PC-3 (cell line): ENCODE measurements around the gene SLC30A3. TPM values are rescaled to one million over a fixed set of nuclear protein-coding genes. Genes with fewer than 3 reads are reported as not detected.

Source experiments
- ATAC-seq: fragments of 200-7000 bp; cut with Tn5 transposase; 2 replicates; pipeline ENCODE4 v1.9.1; 2020; ENCODE audit warnings: mild to moderate bottlenecking, moderate library complexity
- BruUV-seq: library from RNA; stranded (reverse); fragments of 400-500 nt; replicated peaks from 2 replicates; lab custom pipeline; 2021; lab: Mats Ljungman, UMichigan
- CTCF ChIA-PET: fragments of 300-600 bp; sonication (Branson Sonifier 250); formaldehyde crosslinking; loops from one replicate; lab custom pipeline; 2022; ENCODE audit warnings: antibody characterized with exemption; lab: Charles Lee
- POLR2A ChIA-PET: fragments of 300-600 bp; sonication (Branson Sonifier 250); formaldehyde crosslinking; loops from one replicate; lab custom pipeline; 2022; ENCODE audit warnings: antibody characterized with exemption; ENCODE audit not compliant: unreplicated experiment; lab: Charles Lee
- DNase-seq: peaks from one replicate; pipeline ENCODE4 v3.0.0-alpha.2; 2015
- H2AFZ ChIP-seq: fragments of 300-600 bp; sonication (generic); 2 replicates; pipeline ENCODE4 v1.6.0; 2016; ENCODE audit warnings: antibody characterized with exemption, low read length
- H3F3A ChIP-seq: fragments of 300-600 bp; sonication (generic); one replicate; pipeline ENCODE4 v1.6.0; 2017; ENCODE audit warnings: antibody characterized with exemption, low read length, control low read depth, mild to moderate bottlenecking; ENCODE audit not compliant: unreplicated experiment
- H3K27ac ChIP-seq: fragments of 300-600 bp; sonication (generic); 2 replicates; pipeline ENCODE4 v1.5.1; 2016; ENCODE audit warnings: mild to moderate bottlenecking, low read length
- H3K27me3 ChIP-seq: fragments of 300-600 bp; sonication (generic); 2 replicates; pipeline ENCODE4 v1.6.1; 2016; ENCODE audit warnings: low read length, mixed read lengths
- H3K36me3 ChIP-seq: fragments of 300-600 bp; sonication (generic); 2 replicates; pipeline ENCODE4 v1.6.1; 2016; ENCODE audit warnings: low read depth, mixed run types, low read length, mixed read lengths
- H3K4me1 ChIP-seq: fragments of 300-600 bp; sonication (generic); 2 replicates; pipeline ENCODE4 v1.5.1; 2016; ENCODE audit warnings: low read length; ENCODE audit not compliant: insufficient read depth
- H3K4me2 ChIP-seq: fragments of 300-600 bp; sonication (generic); 2 replicates; pipeline ENCODE4 v1.6.0; 2016; ENCODE audit warnings: low read length
- H3K4me3 ChIP-seq: fragments of 300-600 bp; sonication (generic); 2 replicates; pipeline ENCODE4 v1.5.1; 2016; ENCODE audit warnings: mild to moderate bottlenecking, low read length, mixed read lengths
- H3K79me2 ChIP-seq: fragments of 300-600 bp; sonication (generic); 2 replicates; pipeline ENCODE4 v1.6.1; 2017; ENCODE audit warnings: low read length, mixed read lengths
- H3K9ac ChIP-seq: fragments of 300-600 bp; sonication (generic); 2 replicates; pipeline ENCODE4 v1.6.0; 2016; ENCODE audit warnings: mild to moderate bottlenecking, low read length
- H3K9me2 ChIP-seq: fragments of 300-600 bp; sonication (generic); replicated peaks from 2 replicates; pipeline ENCODE4 v1.6.1; 2016; ENCODE audit warnings: mixed run types, low read length, mixed read lengths
- H3K9me3 ChIP-seq: fragments of 300-600 bp; sonication (generic); 2 replicates; pipeline ENCODE4 v1.6.1; 2016; ENCODE audit warnings: low read length, mixed read lengths
- H4K20me1 ChIP-seq: fragments of 300-600 bp; sonication (generic); 2 replicates; pipeline ENCODE4 v1.6.1; 2016; ENCODE audit warnings: low read length, mixed read lengths
- CTCF ChIP-seq: fragments of 300-600 bp; sonication (generic); conservative IDR thresholded peaks from 2 replicates; pipeline ENCODE4 v1.5.1; 2017; ENCODE audit warnings: antibody characterized with exemption, low read depth, mild to moderate bottlenecking, low read length
- EZH2 ChIP-seq: fragments of 300-600 bp; sonication (generic); IDR thresholded peaks from one replicate; pipeline ENCODE4 v1.6.1; 2017; ENCODE audit warnings: antibody characterized with exemption, mild to moderate bottlenecking, low read length; ENCODE audit not compliant: unreplicated experiment
- EZH2phosphoT487 ChIP-seq: fragments of 300-600 bp; sonication (generic); IDR thresholded peaks from 2 replicates; pipeline ENCODE4 v1.6.1; 2018; ENCODE audit warnings: mild to moderate bottlenecking, antibody characterized with exemption, low read length, borderline replicate concordance
- intact Hi-C: fragments of 100-400 bp; cut with micrococcal nuclease; formaldehyde crosslinking; loops from 2 replicates; pipeline ENCODE4 v1.9.0; 2023
- total RNA-seq: library from RNA; depleted of rRNA; stranded (reverse); fragments of >200 nt; gene quantifications from 2 replicates; pipeline ENCODE4 v1.2.3, GENCODE V29; 2014

Gene SLC30A3
- total RNA-seq, 1 experiment from 2014 or later: 0.36 TPM

- no peak overlapping the region for H3K4me3 ChIP-seq
- no peaks in the 10 kb centered on the region for H3K9me3 ChIP-seq
- H3K4me2 ChIP-seq: no peak overlapping the region
- no peak overlapping the region for H2AFZ ChIP-seq
- TF ChIP-seq CTCF (no peak), EZH2 (no peak), EZH2phosphoT487 (no peak)
- no peaks in the 10 kb centered on the region for H3K79me2 ChIP-seq
- no peak overlapping the region for H3K9ac ChIP-seq
- no peak overlapping the region for H3K27ac ChIP-seq
- DNase-seq: no peak
- H3K36me3 ChIP-seq: no peaks in the 10 kb centered on the region
- intact Hi-C loops: no loop called here
- no TSS peak for BruUV-seq
- H3K4me1 ChIP-seq: peaks cover 33% of the 10 kb centered on the region
- H3K27me3 ChIP-seq: no peaks in the 10 kb centered on the region
- H3F3A ChIP-seq: peaks cover 10% of the 10 kb centered on the region
- no peak for ATAC-seq
- CTCF ChIA-PET: no interaction called here
- no peaks in the 10 kb centered on the region for H3K9me2 ChIP-seq
- no peaks in the 10 kb centered on the region for H4K20me1 ChIP-seq
- POLR2A ChIA-PET: interaction anchor here (0.7 kb wide), 1 partner anchor 198 kb away, joined by 6 read pairs; no protein-coding TSS in a partner anchor
Observed at GRCh38 chr2:27297195-27297594, 34.3 kb upstream of the SLC30A3 start.

DNA sequence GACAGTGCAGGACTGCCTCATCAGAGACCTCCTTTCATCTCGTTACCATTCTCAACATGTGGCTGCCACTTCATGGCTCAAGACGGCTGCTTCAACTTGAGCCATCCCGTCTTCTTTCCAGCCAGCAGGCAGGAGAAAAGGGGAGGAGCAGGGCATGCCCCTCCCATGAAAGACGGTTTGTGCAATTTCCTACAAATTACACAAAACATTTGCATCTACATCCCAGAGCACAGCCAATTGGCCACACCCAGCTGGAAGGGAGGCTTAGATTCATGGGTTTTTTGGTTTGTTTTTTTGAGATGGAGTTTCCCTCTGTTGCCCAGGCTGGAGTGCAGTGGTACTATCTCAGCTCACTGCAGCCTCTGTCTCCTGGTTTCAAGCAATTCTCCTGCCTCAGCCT lies 33.6 kb upstream of the SLC30A3 start:
- BruUV-seq: no TSS peak
- Histone ChIP-seq H4K20me1 (no peaks in the 10 kb centered on the region), H3K9ac (no peak overlapping the region), H3K4me2 (no peak overlapping the region), H3K9me2 (no peaks in the 10 kb centered on the region), H3K9me3 (no peaks in the 10 kb centered on the region), H3K27me3 (no peaks in the 10 kb centered on the region), H3K4me1 (peaks cover 39% of the 10 kb centered on the region), H3K79me2 (no peaks in the 10 kb centered on the region), H3K4me3 (no peak overlapping the region), H3K36me3 (no peaks in the 10 kb centered on the region), H2AFZ (no peak overlapping the region), H3F3A (peaks cover 10% of the 10 kb centered on the region), H3K27ac (no peak overlapping the region)
- POLR2A ChIA-PET: no interaction called here
- no peak for DNase-seq
- TF ChIP-seq CTCF (no peak), EZH2 (no peak), EZH2phosphoT487 (no peak)
- intact Hi-C loops: no loop called here
- no peak for ATAC-seq
- CTCF ChIA-PET: no interaction called here

- intact Hi-C loops: no loop called here
- H3K4me1 ChIP-seq: peaks cover 39% of the 10 kb centered on the region
- no peak overlapping the region for H3K27ac ChIP-seq
- no peaks in the 10 kb centered on the region for H3K79me2 ChIP-seq
- peaks cover 10% of the 10 kb centered on the region for H3F3A ChIP-seq
- ATAC-seq: no peak
- no peak overlapping the region for H3K4me2 ChIP-seq
- ChIA-PET CTCF (no interaction called here), POLR2A (no interaction called here)
- H3K9ac ChIP-seq: no peak overlapping the region
- no peaks in the 10 kb centered on the region for H3K36me3 ChIP-seq
- no peaks in the 10 kb centered on the region for H3K9me3 ChIP-seq
- no peak for DNase-seq
- H2AFZ ChIP-seq: no peak overlapping the region
- no peaks in the 10 kb centered on the region for H4K20me1 ChIP-seq
- TF ChIP-seq EZH2phosphoT487: no peak
- TF ChIP-seq EZH2: no peak
- TF ChIP-seq CTCF: no peak
- BruUV-seq: no TSS peak
- H3K9me2 ChIP-seq: no peaks in the 10 kb centered on the region
- no peak overlapping the region for H3K4me3 ChIP-seq
- H3K27me3 ChIP-seq: no peaks in the 10 kb centered on the region
Observed at GRCh38 chr2:27294928-27295327, 32.1 kb upstream of the SLC30A3 start.
